HL-60 (cell line): ENCODE results near the gene KCNK5.

Source experiments
- DNase-seq, 2 experiments: peaks; one replicate each; pipeline ENCODE4 v3.0.0-alpha.2; 2010 to 2020; ENCODE audit warnings: low read depth in 1 of 2, low spot score in 1 of 2
- H3K27ac ChIP-seq: fragments of 250-450 bp; sonication (Bioruptor Pico); replicated peaks from 2 replicates; pipeline ENCODE4 v1.5.1; 2020; ENCODE audit warnings: mild to moderate bottlenecking, moderate library complexity
- H3K27me3 ChIP-seq: fragments of 250-450 bp; sonication (Bioruptor Pico); 2 replicates; pipeline ENCODE4 v1.5.1; 2021; ENCODE audit warnings: mild to moderate bottlenecking, moderate library complexity; ENCODE audit not compliant: insufficient read depth, poor library complexity, severe bottlenecking
- H3K4me3 ChIP-seq: replicated peaks from 2 replicates; pipeline ENCODE4 v1.5.1; 2011; ENCODE audit warnings: mild to moderate bottlenecking, control low read depth, low read length; ENCODE audit not compliant: insufficient read depth
- GABPA ChIP-seq: IDR thresholded peaks from 2 replicates; pipeline ENCODE4 v1.6.1; 2012; ENCODE audit warnings: low read depth
- POLR2AphosphoS5 ChIP-seq: IDR thresholded peaks from 2 replicates; pipeline ENCODE4 v1.6.1; 2012; ENCODE audit warnings: low read depth
- SPI1 ChIP-seq: IDR thresholded peaks from 2 replicates; pipeline ENCODE4 v1.6.1; 2012; ENCODE audit warnings: low read depth, mild to moderate bottlenecking, borderline replicate concordance
- TF ChIP-seq, protein P1 (sequence below): IDR thresholded peaks from 2 replicates; pipeline ENCODE4 v1.6.1; 2012; ENCODE audit warnings: low read depth; ENCODE audit not compliant: insufficient replicate concordance
- TF ChIP-seq, protein P2 (sequence below): IDR thresholded peaks from one replicate; pipeline ENCODE4 v1.5.1; 2011; ENCODE audit warnings: low read length, control low read depth, inconsistent platforms; ENCODE audit not compliant: insufficient read depth

The KCNK5 gene

DNA sequence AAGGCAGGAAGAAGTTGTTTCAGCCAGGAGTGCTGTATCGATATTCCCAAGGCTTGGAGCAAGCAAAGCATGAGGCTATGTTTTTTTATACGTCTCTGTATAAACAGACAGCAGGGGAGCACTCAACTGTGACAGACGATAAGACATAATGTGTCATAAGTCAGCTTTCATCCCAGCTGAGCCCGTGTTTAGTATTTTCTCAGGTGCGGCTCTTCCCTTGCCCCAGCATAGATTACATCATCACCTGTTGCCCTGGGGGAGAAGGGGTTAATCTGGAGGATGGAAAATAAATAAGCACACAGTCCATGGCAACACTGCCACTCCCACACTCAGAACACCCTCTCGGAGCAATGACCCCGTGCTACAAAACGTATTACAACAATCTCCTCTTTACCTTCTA lies 22.1 kb upstream of the KCNK5 start:
- Histone ChIP-seq H3K27me3 (no peaks in the 10 kb centered on the region), H3K4me3 (no peak overlapping the region), H3K27ac (no peak overlapping the region)
- no peak for TF ChIP-seq GABPA
- TF ChIP-seq, protein P1, sequence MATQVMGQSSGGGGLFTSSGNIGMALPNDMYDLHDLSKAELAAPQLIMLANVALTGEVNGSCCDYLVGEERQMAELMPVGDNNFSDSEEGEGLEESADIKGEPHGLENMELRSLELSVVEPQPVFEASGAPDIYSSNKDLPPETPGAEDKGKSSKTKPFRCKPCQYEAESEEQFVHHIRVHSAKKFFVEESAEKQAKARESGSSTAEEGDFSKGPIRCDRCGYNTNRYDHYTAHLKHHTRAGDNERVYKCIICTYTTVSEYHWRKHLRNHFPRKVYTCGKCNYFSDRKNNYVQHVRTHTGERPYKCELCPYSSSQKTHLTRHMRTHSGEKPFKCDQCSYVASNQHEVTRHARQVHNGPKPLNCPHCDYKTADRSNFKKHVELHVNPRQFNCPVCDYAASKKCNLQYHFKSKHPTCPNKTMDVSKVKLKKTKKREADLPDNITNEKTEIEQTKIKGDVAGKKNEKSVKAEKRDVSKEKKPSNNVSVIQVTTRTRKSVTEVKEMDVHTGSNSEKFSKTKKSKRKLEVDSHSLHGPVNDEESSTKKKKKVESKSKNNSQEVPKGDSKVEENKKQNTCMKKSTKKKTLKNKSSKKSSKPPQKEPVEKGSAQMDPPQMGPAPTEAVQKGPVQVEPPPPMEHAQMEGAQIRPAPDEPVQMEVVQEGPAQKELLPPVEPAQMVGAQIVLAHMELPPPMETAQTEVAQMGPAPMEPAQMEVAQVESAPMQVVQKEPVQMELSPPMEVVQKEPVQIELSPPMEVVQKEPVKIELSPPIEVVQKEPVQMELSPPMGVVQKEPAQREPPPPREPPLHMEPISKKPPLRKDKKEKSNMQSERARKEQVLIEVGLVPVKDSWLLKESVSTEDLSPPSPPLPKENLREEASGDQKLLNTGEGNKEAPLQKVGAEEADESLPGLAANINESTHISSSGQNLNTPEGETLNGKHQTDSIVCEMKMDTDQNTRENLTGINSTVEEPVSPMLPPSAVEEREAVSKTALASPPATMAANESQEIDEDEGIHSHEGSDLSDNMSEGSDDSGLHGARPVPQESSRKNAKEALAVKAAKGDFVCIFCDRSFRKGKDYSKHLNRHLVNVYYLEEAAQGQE = no peak
- TF ChIP-seq POLR2AphosphoS5 = no peak
- no peak for TF ChIP-seq SPI1
- TF ChIP-seq, protein P2, sequence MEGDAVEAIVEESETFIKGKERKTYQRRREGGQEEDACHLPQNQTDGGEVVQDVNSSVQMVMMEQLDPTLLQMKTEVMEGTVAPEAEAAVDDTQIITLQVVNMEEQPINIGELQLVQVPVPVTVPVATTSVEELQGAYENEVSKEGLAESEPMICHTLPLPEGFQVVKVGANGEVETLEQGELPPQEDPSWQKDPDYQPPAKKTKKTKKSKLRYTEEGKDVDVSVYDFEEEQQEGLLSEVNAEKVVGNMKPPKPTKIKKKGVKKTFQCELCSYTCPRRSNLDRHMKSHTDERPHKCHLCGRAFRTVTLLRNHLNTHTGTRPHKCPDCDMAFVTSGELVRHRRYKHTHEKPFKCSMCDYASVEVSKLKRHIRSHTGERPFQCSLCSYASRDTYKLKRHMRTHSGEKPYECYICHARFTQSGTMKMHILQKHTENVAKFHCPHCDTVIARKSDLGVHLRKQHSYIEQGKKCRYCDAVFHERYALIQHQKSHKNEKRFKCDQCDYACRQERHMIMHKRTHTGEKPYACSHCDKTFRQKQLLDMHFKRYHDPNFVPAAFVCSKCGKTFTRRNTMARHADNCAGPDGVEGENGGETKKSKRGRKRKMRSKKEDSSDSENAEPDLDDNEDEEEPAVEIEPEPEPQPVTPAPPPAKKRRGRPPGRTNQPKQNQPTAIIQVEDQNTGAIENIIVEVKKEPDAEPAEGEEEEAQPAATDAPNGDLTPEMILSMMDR = no peak
- no peak for DNase-seq

DNA sequence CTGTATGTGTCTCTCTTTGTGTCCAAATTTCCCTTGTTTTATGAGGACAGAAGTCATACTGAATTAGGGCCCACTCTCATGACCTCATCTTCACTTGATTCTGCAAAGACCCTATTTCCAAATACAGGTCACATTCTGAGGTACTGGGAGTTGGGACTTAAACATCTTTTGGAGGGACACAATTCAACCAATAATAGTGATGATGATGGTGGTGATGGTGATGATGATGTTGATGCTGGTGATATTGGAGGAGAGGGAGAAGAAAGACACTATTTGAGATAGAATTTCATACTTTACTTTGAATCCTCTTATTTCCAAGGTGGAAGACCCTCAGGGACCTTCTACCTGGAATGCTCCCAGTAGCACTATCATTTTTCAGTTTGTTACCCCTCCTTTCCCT lies 21.2 kb upstream of the KCNK5 start:
- Histone ChIP-seq H3K4me3 (no peak overlapping the region), H3K27ac (no peak overlapping the region), H3K27me3 (no peaks in the 10 kb centered on the region)
- TF ChIP-seq GABPA = no peak
- TF ChIP-seq, protein P1 = no peak
- no peak for DNase-seq

DNA sequence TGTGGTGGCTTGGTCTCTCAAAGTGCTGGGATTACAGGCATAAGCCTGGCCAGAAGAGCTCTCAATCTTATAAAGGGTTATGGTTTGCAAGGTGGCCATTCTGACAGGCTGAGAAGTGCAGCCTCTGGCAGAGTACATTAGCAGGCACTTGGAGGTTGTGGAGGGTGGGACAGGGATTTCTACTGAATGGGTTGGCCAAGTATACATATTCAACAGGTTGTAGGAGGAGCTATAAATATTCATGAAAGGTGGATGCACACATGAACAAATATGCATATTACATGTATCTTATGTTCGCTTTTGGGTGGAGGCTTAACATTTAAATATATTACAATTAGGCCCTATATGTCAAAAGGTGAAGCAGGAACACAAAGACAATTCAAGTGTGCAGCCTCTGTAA lies 20.0 kb upstream of the KCNK5 start:
- H3K27me3 ChIP-seq = no peaks in the 10 kb centered on the region
- no peak for DNase-seq
- TF ChIP-seq POLR2AphosphoS5 = no peak
- TF ChIP-seq SPI1 = no peak
- TF ChIP-seq, protein P1 = no peak
- TF ChIP-seq GABPA = no peak
- TF ChIP-seq, protein P2 = no peak
- H3K4me3 ChIP-seq = no peak overlapping the region
- no peak overlapping the region for H3K27ac ChIP-seq
